DOHH2 (cell line): ENCODE data around the gene TTC23.

Experiments used
- EZH2phosphoT487 ChIP-seq: fragments of 200-600 bp; sonication (generic); IDR thresholded peaks from 2 replicates; pipeline ENCODE4 v1.6.1; 2017; ENCODE audit warnings: borderline replicate concordance, mild to moderate bottlenecking, antibody characterized with exemption, low read length, moderate library complexity, mixed read lengths
- TF ChIP-seq, protein P1 (sequence below): fragments of 200-600 bp; sonication (generic); IDR thresholded peaks from one replicate; pipeline ENCODE4 v1.5.1; 2014; ENCODE audit warnings: antibody characterized with exemption, mild to moderate bottlenecking, low read depth, low read length; ENCODE audit not compliant: poor library complexity, severe bottlenecking

DNA sequence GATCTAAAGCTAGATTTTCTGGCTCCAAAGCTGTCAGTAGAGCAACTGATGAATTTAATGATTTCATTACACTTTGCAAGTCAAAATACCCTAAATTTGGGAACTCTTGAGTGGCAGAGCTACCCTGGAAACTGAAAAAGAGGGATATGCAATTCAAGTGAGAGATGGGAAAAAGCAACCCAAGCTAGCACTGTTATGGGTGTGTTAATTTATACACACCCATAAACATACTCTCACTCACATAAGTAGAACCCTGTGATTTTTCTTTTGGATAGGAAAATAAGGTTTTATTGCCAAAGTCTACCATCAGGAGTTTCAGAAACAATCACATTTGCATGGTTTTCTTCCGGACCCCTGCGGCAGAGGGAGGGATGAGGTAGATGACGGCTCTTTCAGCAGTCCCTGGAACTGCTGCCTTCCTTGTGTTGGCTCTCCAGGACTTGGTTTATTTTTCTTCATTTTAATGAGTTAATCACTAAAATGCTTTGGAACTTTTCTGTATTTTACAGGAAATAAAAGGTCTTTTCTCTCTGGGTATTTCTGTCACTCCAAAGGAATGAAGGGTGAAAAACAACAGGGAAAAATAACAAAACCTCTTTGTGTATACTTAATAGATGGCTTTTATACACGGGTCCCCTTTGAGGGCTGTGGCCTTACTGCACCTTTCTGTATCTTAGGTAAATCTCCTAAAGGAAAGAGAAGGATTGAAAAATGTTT is 63.8 kb downstream of the TTC23 start:
- TF ChIP-seq, protein P1, sequence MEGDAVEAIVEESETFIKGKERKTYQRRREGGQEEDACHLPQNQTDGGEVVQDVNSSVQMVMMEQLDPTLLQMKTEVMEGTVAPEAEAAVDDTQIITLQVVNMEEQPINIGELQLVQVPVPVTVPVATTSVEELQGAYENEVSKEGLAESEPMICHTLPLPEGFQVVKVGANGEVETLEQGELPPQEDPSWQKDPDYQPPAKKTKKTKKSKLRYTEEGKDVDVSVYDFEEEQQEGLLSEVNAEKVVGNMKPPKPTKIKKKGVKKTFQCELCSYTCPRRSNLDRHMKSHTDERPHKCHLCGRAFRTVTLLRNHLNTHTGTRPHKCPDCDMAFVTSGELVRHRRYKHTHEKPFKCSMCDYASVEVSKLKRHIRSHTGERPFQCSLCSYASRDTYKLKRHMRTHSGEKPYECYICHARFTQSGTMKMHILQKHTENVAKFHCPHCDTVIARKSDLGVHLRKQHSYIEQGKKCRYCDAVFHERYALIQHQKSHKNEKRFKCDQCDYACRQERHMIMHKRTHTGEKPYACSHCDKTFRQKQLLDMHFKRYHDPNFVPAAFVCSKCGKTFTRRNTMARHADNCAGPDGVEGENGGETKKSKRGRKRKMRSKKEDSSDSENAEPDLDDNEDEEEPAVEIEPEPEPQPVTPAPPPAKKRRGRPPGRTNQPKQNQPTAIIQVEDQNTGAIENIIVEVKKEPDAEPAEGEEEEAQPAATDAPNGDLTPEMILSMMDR, result no peak
- TF ChIP-seq EZH2phosphoT487, result no peak
